Caco-2 (cell line): ENCODE results near the gene TRIM71. TPM values are rescaled to one million over a fixed set of nuclear protein-coding genes. Genes with fewer than 3 reads are reported as not detected.
"Not testable (repeated sequence)": the region's sequence is repeated elsewhere in the genome, so short reads cannot be mapped to it uniquely, and the experiment has no call there.

ENCODE experiments used
- BruUV-seq: library from RNA; stranded (reverse); fragments of 400-500 nt; replicated peaks from 2 replicates; lab custom pipeline; 2021; lab: Mats Ljungman, UMichigan
- CTCF ChIA-PET: fragments of 300-600 bp; sonication (Branson Sonifier 250); formaldehyde crosslinking; loops from one replicate; lab custom pipeline; 2022; ENCODE audit warnings: antibody characterized with exemption; lab: Charles Lee
- POLR2A ChIA-PET: fragments of 300-600 bp; sonication (Branson Sonifier 250); formaldehyde crosslinking; loops from one replicate; lab custom pipeline; 2022; ENCODE audit warnings: antibody characterized with exemption; lab: Charles Lee
- DNase-seq, 2 experiments: peaks; one replicate each; pipeline versions ENCODE4 v3.0.0 to v3.0.0-alpha.2; 2020 to 2022
- H3K27me3 ChIP-seq: replicated peaks from 2 replicates; pipeline ENCODE4 v1.6.0; 2011; ENCODE audit warnings: low read length; ENCODE audit not compliant: control insufficient read depth, insufficient read depth
- H3K36me3 ChIP-seq: 2 replicates; pipeline ENCODE4 v1.5.1; 2011; ENCODE audit warnings: low read length; ENCODE audit not compliant: control insufficient read depth, insufficient read depth
- H3K4me1 ChIP-seq: fragments of 250-450 bp; sonication (Bioruptor Pico); 2 replicates; pipeline ENCODE4 v1.5.1; 2020; ENCODE audit warnings: mild to moderate bottlenecking
- H3K4me3 ChIP-seq: 2 replicates; pipeline ENCODE4 v1.5.1; 2011; ENCODE audit warnings: low read depth, mild to moderate bottlenecking, control low read depth, low read length
- H3K9me3 ChIP-seq: fragments of 250-450 bp; sonication (Bioruptor Pico); 2 replicates; pipeline ENCODE4 v1.5.1; 2020; ENCODE audit warnings: mild to moderate bottlenecking, moderate library complexity
- H3K27ac Mint-ChIP-seq: one replicate; pipeline ENCODE4 v1.8.0; 2022; ENCODE audit warnings: mixed read lengths; ENCODE audit not compliant: unreplicated experiment
- H3K27me3 Mint-ChIP-seq: one replicate; pipeline ENCODE4 v1.8.0; 2022; ENCODE audit warnings: mixed read lengths; ENCODE audit not compliant: insufficient read depth, unreplicated experiment
- H3K36me3 Mint-ChIP-seq: one replicate; pipeline ENCODE4 v1.8.0; 2022; ENCODE audit warnings: mild to moderate bottlenecking, mixed read lengths; ENCODE audit not compliant: insufficient read depth, unreplicated experiment
- H3K4me1 Mint-ChIP-seq: one replicate; pipeline ENCODE4 v1.8.0; 2022; ENCODE audit warnings: low read depth, mixed read lengths; ENCODE audit not compliant: unreplicated experiment
- H3K4me3 Mint-ChIP-seq: one replicate; pipeline ENCODE4 v1.8.0; 2022; ENCODE audit warnings: mild to moderate bottlenecking, moderate library complexity, mixed read lengths; ENCODE audit not compliant: unreplicated experiment
- H3K9me3 Mint-ChIP-seq: one replicate; pipeline ENCODE4 v1.8.0; 2022; ENCODE audit warnings: mixed read lengths; ENCODE audit not compliant: unreplicated experiment
- intact Hi-C: fragments of 100-400 bp; cut with micrococcal nuclease; formaldehyde crosslinking; loops from one replicate; pipeline ENCODE4 v1.10.0; 2022; ENCODE audit not compliant: unreplicated experiment
- total RNA-seq: library from RNA; stranded (reverse); gene quantifications from 2 replicates; pipeline ENCODE4 v1.2.3, GENCODE V29; 2022
- TF ChIP-seq, protein P1 (sequence below), 2 experiments: fragments of 200-600 bp in 1 of 2; IDR thresholded peaks; 1 replicate in 1 of 2; 2 replicates in 1 of 2; pipeline versions ENCODE4 v1.5.1 to v1.8.0; 2011 to 2022; ENCODE audit warnings: antibody characterized with exemption in 1 of 2, control low read depth in 1 of 2, inconsistent platforms in 1 of 2, low read depth in 1 of 2, low read length in 1 of 2, mild to moderate bottlenecking in 1 of 2, moderate library complexity in 1 of 2; ENCODE audit not compliant: insufficient read depth in 1 of 2, severe bottlenecking in 1 of 2, unreplicated experiment in 1 of 2

TRIM71 gene
- total RNA-seq, 1 experiment from 2014 or later, result 68.4 TPM

- peak overlapping the region; percentile 39 for H3K27ac Mint-ChIP-seq
- no peaks in the 10 kb centered on the region for H3K9me3 ChIP-seq
- peaks cover 82% of the 10 kb centered on the region for H3K4me1 ChIP-seq
- no TSS peak for BruUV-seq
- H3K9me3 Mint-ChIP-seq, result no peaks in the 10 kb centered on the region
- no peaks in the 10 kb centered on the region for H3K36me3 ChIP-seq
- DNase-seq, result no peak
- ChIA-PET POLR2A (interaction anchor here (0.6 to 0.7 kb wide), 2 partner anchors 13 to 14 kb away, joined by 3 read pairs; no protein-coding TSS in a partner anchor), CTCF (no interaction called here)
- no peaks in the 10 kb centered on the region for H3K27me3 Mint-ChIP-seq
- H3K27me3 ChIP-seq, result no peaks in the 10 kb centered on the region
- peaks cover 38% of the 10 kb centered on the region for H3K36me3 Mint-ChIP-seq
- no peak overlapping the region for H3K4me3 Mint-ChIP-seq
- no peak overlapping the region for H3K4me3 ChIP-seq
- intact Hi-C loops, result loop anchor here (10.0 kb wide), 1 partner anchor 91 kb away; no protein-coding TSS in a partner anchor
- TF ChIP-seq, protein P1, sequence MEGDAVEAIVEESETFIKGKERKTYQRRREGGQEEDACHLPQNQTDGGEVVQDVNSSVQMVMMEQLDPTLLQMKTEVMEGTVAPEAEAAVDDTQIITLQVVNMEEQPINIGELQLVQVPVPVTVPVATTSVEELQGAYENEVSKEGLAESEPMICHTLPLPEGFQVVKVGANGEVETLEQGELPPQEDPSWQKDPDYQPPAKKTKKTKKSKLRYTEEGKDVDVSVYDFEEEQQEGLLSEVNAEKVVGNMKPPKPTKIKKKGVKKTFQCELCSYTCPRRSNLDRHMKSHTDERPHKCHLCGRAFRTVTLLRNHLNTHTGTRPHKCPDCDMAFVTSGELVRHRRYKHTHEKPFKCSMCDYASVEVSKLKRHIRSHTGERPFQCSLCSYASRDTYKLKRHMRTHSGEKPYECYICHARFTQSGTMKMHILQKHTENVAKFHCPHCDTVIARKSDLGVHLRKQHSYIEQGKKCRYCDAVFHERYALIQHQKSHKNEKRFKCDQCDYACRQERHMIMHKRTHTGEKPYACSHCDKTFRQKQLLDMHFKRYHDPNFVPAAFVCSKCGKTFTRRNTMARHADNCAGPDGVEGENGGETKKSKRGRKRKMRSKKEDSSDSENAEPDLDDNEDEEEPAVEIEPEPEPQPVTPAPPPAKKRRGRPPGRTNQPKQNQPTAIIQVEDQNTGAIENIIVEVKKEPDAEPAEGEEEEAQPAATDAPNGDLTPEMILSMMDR (IDR thresholded peaks at IDR 0.05; ENCODE audit: insufficient read depth in 1 of 2, low read depth in 1 of 2, low read length in 1 of 2, severe bottlenecking in 1 of 2, unreplicated experiment in 1 of 2), result no peak
- peaks cover 54% of the 10 kb centered on the region for H3K4me1 Mint-ChIP-seq
Observed at GRCh38 chr3:32843510-32844321, 25.9 kb downstream of the TRIM71 start.

DNA sequence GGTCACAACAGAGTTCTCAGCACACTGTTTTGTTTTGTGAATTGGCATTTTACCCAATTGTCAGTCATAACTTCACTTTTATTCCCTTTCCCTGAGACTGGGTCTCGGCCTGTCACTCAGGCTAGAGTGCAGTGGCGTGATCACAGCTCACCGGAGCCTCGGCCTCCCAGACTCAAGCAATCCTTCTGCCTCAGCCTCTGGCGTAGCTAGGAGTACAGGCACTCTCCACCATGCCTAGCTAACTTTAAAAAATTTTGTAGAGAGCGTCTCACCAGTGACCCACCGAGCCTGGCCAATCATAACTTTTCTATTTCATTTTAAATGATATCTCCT is 26.5 kb downstream of the TRIM71 start:
- CTCF ChIA-PET, result interaction anchor here (1.5 kb wide), 1 partner anchor 62 kb away, joined by 3 read pairs; no protein-coding TSS in a partner anchor
- POLR2A ChIA-PET, result interaction anchor here (0.6 kb wide), 1 partner anchor 14 kb away, joined by 3 read pairs; no protein-coding TSS in a partner anchor

DNA sequence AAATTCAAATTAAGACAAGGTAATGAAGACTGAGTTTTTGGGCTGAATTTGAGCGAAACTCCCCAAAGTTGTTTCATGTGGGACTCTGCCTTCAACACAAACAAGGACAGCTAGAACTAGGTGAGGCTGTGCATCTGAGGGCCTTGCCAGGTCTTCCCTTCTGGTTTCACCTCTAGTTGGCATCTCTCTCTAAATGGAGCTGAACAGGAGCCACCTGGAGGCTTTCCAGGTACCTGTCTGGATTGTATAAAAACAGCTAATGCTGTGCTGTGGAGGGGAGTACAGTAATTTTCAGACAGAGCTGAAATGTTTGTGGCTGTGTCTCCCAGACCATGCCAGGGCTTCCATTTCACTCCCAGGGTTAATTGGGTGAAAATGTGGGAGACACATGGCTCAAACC is 27.1 kb downstream of the TRIM71 start:
- ChIA-PET POLR2A (no interaction called here), CTCF (interaction anchor here (0.9 to 1.5 kb wide), 2 partner anchors 24 to 63 kb away, joined by 3 read pairs; no protein-coding TSS in a partner anchor)
- H3K4me3 Mint-ChIP-seq, result no peak overlapping the region
- BruUV-seq, result no TSS peak
- Histone ChIP-seq H3K9me3 (no peaks in the 10 kb centered on the region), H3K27me3 (no peaks in the 10 kb centered on the region), H3K36me3 (no peaks in the 10 kb centered on the region), H3K4me1 (peaks cover 82% of the 10 kb centered on the region), H3K4me3 (no peak overlapping the region)
- no peaks in the 10 kb centered on the region for H3K9me3 Mint-ChIP-seq
- peaks cover 57% of the 10 kb centered on the region for H3K4me1 Mint-ChIP-seq
- DNase-seq, result no peak
- H3K27me3 Mint-ChIP-seq, result no peaks in the 10 kb centered on the region
- peaks cover 33% of the 10 kb centered on the region for H3K36me3 Mint-ChIP-seq
- intact Hi-C loops, result loop anchor here (10.0 kb wide), 1 partner anchor 90 kb away; no protein-coding TSS in a partner anchor
- H3K27ac Mint-ChIP-seq, result no peak overlapping the region
- TF ChIP-seq, protein P1 (IDR thresholded peaks at IDR 0.05; ENCODE audit: insufficient read depth in 1 of 2, low read depth in 1 of 2, low read length in 1 of 2, severe bottlenecking in 1 of 2, unreplicated experiment in 1 of 2), result peak in 1 of 2 experiments; percentile 16

More for the DNA sequence above, 26.5 kb downstream of the TRIM71 start:
- no peak for DNase-seq
- Mint-ChIP-seq H3K36me3 (peaks cover 39% of the 10 kb centered on the region), H3K4me3 (no peak overlapping the region), H3K4me1 (peaks cover 58% of the 10 kb centered on the region), H3K27me3 (no peaks in the 10 kb centered on the region), H3K27ac (peak overlapping the region; percentile 39), H3K9me3 (no peaks in the 10 kb centered on the region)
- Histone ChIP-seq H3K27me3 (no peaks in the 10 kb centered on the region), H3K4me3 (no peak overlapping the region), H3K36me3 (no peaks in the 10 kb centered on the region), H3K9me3 (no peaks in the 10 kb centered on the region), H3K4me1 (peaks cover 82% of the 10 kb centered on the region)
- TF ChIP-seq, protein P1 (IDR thresholded peaks at IDR 0.05; ENCODE audit: insufficient read depth in 1 of 2, low read depth in 1 of 2, low read length in 1 of 2, severe bottlenecking in 1 of 2, unreplicated experiment in 1 of 2), result no peak
- BruUV-seq, result no TSS peak
- intact Hi-C loops, result loop anchor here (10.0 kb wide), 1 partner anchor 91 kb away; no protein-coding TSS in a partner anchor

DNA sequence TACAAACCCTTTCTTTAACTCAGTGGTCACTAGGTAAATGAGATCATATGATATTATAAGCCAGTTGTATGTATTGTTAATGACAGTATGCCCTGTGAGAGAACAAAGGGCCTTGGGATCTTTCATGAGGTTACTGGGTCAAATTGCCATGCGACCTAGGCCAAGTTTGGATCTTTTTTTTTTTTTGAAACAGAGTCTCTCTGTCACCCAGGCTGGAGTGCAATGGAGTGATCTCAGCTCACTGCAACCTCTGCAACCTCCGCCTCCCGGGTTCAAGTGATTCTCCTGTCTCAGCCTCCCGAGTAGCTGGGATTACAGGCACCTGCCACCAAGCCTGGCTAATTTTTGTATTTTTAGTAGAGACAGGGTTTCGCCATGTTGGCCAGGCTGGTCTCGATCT is 27.7 kb downstream of the TRIM71 start:
- POLR2A ChIA-PET, H3K4me3 Mint-ChIP-seq, H3K9me3 ChIP-seq, H3K27me3 Mint-ChIP-seq, H3K4me3 ChIP-seq, H3K27ac Mint-ChIP-seq, H3K27me3 ChIP-seq, H3K36me3 ChIP-seq, BruUV-seq, H3K9me3 Mint-ChIP-seq, DNase-seq: not testable (repeated sequence)
- Mint-ChIP-seq H3K4me1 (peaks cover 57% of the 10 kb centered on the region), H3K36me3 (peaks cover 33% of the 10 kb centered on the region)
- H3K4me1 ChIP-seq, result peaks cover 86% of the 10 kb centered on the region
- CTCF ChIA-PET, result interaction anchor here (0.9 to 1.5 kb wide), 2 partner anchors 25 to 64 kb away, joined by 3 read pairs; no protein-coding TSS in a partner anchor
- intact Hi-C loops, result loop anchor here (10.0 kb wide), 1 partner anchor 89 kb away; no protein-coding TSS in a partner anchor
